Hindlimb muscle (tissue), 1 donor: ENCODE measurements around the gene CDC42EP3. TPM values are rescaled to one million over a fixed set of nuclear protein-coding genes. Genes with fewer than 3 reads are reported as not detected.

ENCODE experiments used
- DNase-seq: peaks from one replicate; pipeline ENCODE4 v3.0.0-alpha.2; 2013
- polyA plus RNA-seq: library from polyadenylated mRNA; unstranded; fragments of 120-200 nt; gene quantifications from one replicate; pipeline ENCODE4 v1.2.1, GENCODE V29; 2013; ENCODE audit not compliant: insufficient read length

Gene CDC42EP3
- polyA plus RNA-seq, 1 donor, result 40.1 TPM

- no peak for DNase-seq
These were observed 57.2 kb downstream of the CDC42EP3 start for GRCh38 chr2:37614061-37614738.

DNA sequence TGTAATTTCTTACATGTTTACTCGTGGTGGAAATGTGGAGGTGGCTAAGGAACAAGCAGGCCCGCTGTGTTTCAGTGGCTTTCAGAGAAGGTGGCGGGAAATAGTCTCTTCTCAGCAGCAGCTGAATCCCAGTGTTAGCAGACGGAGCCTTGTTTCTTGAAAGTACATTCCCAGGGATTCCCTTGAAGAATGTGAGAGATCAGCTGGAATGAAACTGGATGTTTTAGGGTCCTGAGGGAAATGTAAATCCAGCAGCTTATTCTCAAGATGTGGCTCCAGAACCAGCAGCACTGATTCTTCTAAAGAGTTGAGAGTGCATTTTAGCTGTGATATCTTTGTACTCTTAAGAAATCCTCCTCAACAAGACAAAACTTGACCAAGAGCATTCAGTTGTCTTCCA, 59.1 kb downstream of the CDC42EP3 start:
- no peak for DNase-seq

DNA sequence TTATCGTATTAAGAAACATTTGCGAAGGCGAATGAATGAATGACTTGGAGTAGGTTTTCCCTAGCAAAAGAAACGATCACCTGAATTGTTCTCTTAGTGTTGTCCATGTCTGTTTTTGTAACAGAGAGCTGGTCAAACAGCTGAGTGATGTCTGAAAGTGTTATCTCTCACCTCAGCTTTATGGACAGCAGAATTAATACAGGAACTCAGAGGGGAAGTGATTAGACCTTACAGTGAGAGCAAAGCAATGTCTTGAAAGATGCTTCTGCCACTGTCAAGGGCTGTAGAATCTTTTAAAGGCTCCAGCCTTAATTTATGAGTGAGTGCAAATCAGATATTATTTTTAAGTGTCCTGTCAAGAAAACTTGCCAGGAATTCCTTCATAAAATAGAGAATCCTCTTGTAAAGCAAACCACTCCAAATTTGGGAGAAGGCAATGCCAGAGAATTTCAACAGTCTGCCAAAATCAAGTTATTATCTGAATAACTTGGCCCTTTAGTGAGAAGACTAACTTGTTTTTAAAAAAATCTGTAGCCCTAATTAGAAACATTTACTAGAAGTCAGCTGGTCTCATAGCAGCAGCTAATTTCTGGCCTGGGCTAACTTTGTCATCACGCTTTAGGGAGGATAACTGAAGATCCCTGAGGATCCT, 60.7 kb downstream of the CDC42EP3 start:
- DNase-seq, result no peak

DNA sequence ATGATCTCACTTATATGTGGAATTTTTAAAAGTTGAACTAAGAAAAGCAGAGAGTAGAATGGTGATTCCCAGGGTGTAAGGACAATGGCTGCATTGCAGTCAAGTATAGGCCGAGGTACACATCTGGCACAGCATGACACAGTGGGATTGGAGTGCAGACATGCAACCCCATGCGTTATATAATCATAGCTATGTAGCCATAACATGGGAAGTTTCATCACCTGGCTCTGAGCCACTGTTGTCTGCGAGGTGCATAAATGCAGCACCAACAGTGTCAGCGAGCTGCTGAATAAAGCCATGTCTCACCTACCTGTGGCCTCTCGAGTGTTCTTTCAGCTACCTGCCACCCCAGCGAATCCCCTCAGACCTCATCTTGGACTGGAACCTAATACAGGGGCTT, 61.7 kb downstream of the CDC42EP3 start:
- no peak for DNase-seq

GRCh38 chr2:37604716-37605115, 66.7 kb downstream of the CDC42EP3 start:
- no peak for DNase-seq

GRCh38 chr2:37602702-37603101, 68.7 kb downstream of the CDC42EP3 start:
- no peak for DNase-seq

DNA sequence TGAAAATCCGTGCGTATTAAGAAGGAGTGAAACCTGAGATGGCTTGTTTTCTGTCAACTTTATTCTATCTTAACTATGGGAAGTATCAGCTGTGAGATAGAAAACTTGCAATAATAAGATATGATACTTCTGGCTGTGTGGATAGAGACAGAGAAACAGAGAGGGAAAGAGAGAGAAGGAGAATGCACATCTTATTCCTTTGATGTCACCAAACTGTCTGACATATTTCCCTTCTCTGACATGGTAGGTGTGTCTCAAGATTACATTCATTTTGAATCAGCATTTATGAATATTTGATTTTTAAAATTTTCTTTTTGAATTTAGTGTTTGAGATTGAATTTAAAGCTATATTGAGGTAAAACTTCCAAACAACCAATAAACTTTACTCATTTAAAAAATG, 69.4 kb downstream of the CDC42EP3 start:
- no peak for DNase-seq

DNA sequence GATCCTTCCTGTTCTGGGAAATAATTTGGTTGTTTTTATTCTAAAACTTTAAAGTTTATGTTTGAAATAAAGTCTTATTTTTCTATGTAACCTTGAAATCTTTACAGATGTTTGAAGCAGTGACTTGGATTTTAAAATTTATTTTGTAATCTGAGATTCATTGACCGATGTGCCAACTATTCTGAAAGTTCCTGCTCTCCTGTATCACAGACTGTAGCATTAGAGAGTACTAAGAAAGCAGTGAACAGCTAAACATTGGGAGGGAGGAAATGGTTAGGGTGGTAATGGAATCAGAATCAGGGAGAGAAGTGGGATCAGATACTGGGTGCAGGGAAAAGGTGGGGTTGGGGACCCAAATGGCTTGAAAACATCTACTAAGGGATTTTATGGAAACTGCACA, 69.9 kb downstream of the CDC42EP3 start:
- no peak for DNase-seq

GRCh38 chr2:37600735-37601134, 70.7 kb downstream of the CDC42EP3 start:
- no peak for DNase-seq

GRCh38 chr2:37599688-37600525, 71.5 kb downstream of the CDC42EP3 start:
- no peak for DNase-seq

- DNase-seq, result no peak
These were observed 77.7 kb downstream of the CDC42EP3 start for GRCh38 chr2:37593694-37594093.

DNA sequence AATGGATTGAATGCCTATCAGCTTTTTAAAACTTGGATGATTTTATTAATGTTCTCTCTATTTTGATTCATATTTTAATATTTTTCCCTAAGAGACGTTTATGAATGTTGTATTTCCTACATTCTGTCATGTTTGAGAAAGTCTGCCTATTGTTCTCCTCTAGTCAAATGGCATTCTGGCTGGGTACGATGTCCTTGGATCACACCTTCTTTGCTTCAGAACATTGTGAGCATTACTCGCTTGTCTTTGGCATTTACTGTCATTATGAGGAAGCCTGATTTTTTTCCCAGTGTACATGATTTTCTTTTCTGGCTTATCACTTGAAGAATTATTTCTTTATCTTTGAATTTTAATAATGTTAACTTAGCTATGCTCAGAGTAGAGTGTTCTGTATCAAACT, 78.4 kb downstream of the CDC42EP3 start:
- no peak for DNase-seq
